ENCODE data around the gene AMBRA1. TPM values are rescaled to one million over a fixed set of nuclear protein-coding genes. Genes with fewer than 3 reads are reported as not detected.

The AMBRA1 gene
- total RNA-seq, 4 donors from 2014 or later: 20.2 to 31.3 (median 25.9) TPM

DNA sequence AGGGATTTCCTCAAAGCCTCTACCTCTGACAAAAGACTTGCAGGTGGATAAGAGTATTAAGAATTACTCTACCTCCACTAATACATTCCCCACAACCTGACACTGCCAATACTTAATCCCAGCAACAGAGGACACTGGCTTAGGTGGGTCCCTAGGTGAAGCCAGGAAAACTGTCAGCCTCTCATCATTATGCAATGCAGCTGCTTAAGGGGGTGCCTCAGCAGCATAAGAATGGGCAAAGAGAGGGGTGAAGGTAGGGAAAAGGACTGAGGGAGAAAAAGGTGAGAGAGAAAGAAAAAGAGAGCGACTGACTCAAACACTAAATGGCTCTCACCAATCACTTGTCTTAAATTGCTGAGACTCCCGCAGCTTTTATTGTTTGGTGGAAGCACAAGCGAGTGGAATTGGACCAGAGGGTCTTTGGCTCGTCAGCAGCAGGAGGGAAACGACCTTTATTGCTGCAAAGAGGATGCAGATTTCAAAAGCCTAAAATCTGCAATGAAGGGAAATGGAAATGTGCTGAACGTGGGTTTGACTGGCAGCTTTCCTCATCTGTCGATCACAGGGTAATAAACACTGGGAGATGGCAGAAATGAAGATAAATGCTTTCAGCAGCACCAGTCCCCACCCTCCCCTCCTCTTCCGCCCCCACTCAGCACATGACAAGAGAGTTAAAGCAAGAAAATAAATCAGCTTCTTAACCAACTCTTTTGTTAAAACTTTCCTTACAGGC is 137.4 kb downstream of the AMBRA1 start:
- Histone ChIP-seq H3K4me1 (peaks cover 0 to 21% (median 4%) of the 10 kb centered on the region in 3 donors), H3K9me3 (no peaks in the 10 kb centered on the region), H3K36me3 (no peaks in the 10 kb centered on the region), H3K4me3 (no peak overlapping the region), H3K27me3 (no peaks in the 10 kb centered on the region), H3K27ac (no peak overlapping the region)
- DNase-seq: no peak
- intact Hi-C loops (cut with DNase I): no loop called here
- 66 to 81% methylated on average over 8 of the region's 8 CpGs for WGBS, 2 donors
- TF ChIP-seq, protein P1, sequence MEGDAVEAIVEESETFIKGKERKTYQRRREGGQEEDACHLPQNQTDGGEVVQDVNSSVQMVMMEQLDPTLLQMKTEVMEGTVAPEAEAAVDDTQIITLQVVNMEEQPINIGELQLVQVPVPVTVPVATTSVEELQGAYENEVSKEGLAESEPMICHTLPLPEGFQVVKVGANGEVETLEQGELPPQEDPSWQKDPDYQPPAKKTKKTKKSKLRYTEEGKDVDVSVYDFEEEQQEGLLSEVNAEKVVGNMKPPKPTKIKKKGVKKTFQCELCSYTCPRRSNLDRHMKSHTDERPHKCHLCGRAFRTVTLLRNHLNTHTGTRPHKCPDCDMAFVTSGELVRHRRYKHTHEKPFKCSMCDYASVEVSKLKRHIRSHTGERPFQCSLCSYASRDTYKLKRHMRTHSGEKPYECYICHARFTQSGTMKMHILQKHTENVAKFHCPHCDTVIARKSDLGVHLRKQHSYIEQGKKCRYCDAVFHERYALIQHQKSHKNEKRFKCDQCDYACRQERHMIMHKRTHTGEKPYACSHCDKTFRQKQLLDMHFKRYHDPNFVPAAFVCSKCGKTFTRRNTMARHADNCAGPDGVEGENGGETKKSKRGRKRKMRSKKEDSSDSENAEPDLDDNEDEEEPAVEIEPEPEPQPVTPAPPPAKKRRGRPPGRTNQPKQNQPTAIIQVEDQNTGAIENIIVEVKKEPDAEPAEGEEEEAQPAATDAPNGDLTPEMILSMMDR (IDR thresholded peaks at IDR 0.05): no peak
- TF ChIP-seq POLR2A (IDR thresholded peaks at IDR 0.05): no peak

DNA sequence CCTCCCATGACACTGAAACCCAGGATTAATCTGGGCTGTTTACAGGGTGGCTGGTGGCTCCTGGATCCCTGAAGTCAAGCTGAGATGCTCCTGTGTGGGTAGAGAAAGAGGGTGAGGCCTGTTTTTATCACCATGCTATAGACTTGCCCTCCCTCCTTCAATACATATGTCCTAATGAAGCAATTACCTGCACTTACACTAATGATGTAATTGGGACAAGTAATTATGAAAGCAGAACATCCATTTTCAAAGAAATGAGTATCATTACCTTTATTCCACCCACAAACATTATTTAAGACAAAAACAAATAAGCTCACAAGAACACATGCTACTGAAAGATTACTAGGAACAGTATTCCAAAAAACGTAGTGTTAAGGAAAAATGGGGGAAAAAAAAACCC is 138.0 kb downstream of the AMBRA1 start:
- intact Hi-C loops (cut with DNase I): no loop called here
- H3K36me3 ChIP-seq: no peaks in the 10 kb centered on the region
- WGBS, 2 donors: 73 to 89% methylated on average over 1 of the region's 1 CpG

DNA sequence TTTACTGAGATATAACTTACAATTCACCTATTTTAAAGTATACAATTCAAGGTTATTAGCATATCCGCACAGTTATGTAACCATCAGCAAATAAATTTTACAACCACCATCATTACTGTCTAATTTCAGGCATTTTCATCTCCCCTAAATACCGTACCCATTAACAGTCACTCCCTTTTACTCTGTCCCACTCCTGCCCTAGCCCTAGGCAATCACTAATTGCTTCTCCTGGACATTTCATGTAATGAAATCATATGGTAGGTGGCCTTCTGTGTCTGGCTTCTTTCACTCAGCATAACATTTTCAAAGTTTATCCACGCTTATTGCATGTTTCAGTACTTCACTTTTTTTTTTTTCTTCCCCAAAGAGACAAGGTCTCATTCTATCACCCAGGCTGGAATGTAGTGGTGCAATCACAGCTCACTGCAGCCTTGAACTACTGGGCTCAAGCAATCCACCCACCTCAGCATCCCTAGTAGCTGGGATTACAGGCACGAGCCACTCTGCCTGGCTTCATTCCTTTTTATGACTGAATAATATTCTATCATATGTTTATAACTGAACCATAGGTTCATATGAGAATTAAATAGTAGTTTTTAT is 140.8 kb downstream of the AMBRA1 start:
- 91 to 98% methylated on average over 4 of the region's 4 CpGs for WGBS, 2 donors
- intact Hi-C loops (cut with DNase I): no loop called here
- H3K4me1 ChIP-seq: peaks cover 0 to 27% (median 9%) of the 10 kb centered on the region in 3 donors
- H3K27me3 ChIP-seq: no peaks in the 10 kb centered on the region
- H3K27ac ChIP-seq: no peak overlapping the region
- H3K4me3 ChIP-seq: no peak overlapping the region
- TF ChIP-seq, protein P1 (IDR thresholded peaks at IDR 0.05): no peak
- TF ChIP-seq POLR2A (IDR thresholded peaks at IDR 0.05): no peak
- DNase-seq: no peak
- H3K36me3 ChIP-seq: no peaks in the 10 kb centered on the region
- no peaks in the 10 kb centered on the region for H3K9me3 ChIP-seq

More for the DNA sequence above, 138.0 kb downstream of the AMBRA1 start:
- H3K4me3 ChIP-seq: no peak overlapping the region
- H3K4me1 ChIP-seq: peaks cover 0 to 26% (median 8%) of the 10 kb centered on the region in 3 donors
- H3K27me3 ChIP-seq: no peaks in the 10 kb centered on the region
- TF ChIP-seq, protein P1 (IDR thresholded peaks at IDR 0.05): no peak
- TF ChIP-seq POLR2A (IDR thresholded peaks at IDR 0.05): no peak
- no peaks in the 10 kb centered on the region for H3K9me3 ChIP-seq
- no peak overlapping the region for H3K27ac ChIP-seq
- no peak for DNase-seq

DNA sequence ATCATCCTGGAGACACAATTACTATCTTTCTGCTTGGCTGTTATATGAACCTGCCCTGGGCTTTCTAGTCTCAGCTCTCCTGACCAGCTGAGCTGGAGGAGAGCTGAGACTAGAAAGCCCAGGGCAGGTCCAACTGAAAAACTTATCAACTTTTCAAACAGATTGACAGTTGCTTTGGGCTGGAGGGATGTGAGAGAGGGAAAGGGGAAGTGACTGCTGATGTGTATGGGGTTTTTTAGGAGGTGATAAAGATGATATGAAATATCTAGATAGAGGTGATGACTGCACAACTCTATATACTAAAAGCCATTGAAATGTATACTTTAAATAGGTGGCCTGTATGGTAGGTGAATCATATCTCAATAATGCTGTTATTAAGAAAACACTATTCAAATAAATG is 142.1 kb downstream of the AMBRA1 start:
- H3K9me3 ChIP-seq: no peaks in the 10 kb centered on the region
- no peak overlapping the region for H3K27ac ChIP-seq
- no peak overlapping the region for H3K4me3 ChIP-seq
- H3K27me3 ChIP-seq: no peaks in the 10 kb centered on the region
- no peak for DNase-seq
- H3K36me3 ChIP-seq: no peaks in the 10 kb centered on the region
- peaks cover 0 to 19% (median 9%) of the 10 kb centered on the region in 3 donors for H3K4me1 ChIP-seq
- no peak for TF ChIP-seq POLR2A (IDR thresholded peaks at IDR 0.05)
- TF ChIP-seq, protein P1 (IDR thresholded peaks at IDR 0.05): no peak
- intact Hi-C loops (cut with DNase I): no loop called here

DNA sequence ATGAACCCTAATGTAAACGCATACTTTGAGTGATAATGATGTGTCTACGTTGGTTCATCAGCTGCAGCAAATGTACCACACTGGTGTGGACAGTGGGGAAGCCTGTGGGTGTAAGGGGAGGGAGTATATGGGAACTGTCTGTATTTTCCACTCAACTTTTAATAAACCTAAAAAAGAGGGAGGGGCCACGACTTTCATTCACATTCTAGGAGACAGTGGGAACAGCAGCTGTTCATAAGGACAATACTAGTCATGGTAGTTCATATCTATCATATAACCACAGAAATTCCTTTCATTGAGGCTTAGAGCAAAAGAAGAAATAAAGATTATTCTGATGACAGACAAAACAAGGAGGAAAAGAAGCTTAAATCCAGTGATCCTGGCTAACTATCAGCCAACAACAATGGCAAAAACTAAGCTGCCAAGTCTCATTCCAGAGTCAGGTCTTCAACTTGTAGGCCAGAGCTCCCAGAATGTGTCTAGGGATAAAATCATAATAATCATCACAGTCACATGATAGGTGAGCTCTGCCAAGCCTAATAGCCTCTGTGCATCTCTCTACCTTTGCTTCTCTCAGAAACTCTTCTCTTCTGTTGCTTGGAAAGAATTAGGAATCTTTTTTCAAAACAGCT is 142.9 kb downstream of the AMBRA1 start:
- intact Hi-C loops (cut with DNase I): no loop called here
- DNase-seq: no peak
- no peaks in the 10 kb centered on the region for H3K36me3 ChIP-seq
- WGBS, 2 donors: 61 to 75% methylated on average over 3 of the region's 3 CpGs
- TF ChIP-seq POLR2A (IDR thresholded peaks at IDR 0.05): no peak
- TF ChIP-seq, protein P1 (IDR thresholded peaks at IDR 0.05): no peak
- H3K4me3 ChIP-seq: no peak overlapping the region
- H3K9me3 ChIP-seq: no peaks in the 10 kb centered on the region
- H3K27ac ChIP-seq: no peak overlapping the region
- peaks cover 0 to 27% (median 9%) of the 10 kb centered on the region in 3 donors for H3K4me1 ChIP-seq
- no peaks in the 10 kb centered on the region for H3K27me3 ChIP-seq
